Peyer's patch (tissue), 4 donors: Measurements from ENCODE around the gene TXNDC15. TPM values are rescaled to one million over a fixed set of nuclear protein-coding genes. Genes with fewer than 3 reads are reported as not detected.

Experiments used
- DNase-seq, 3 donors: peaks; one replicate each; pipeline ENCODE4 v3.0.0-alpha.2; 2017 to 2019
- H3K27ac ChIP-seq, 4 donors: fragments of 200-600 bp; sonication (generic); one replicate each; pipeline ENCODE4 v1.5.1; 2016 to 2019
- H3K27me3 ChIP-seq, 2 donors: fragments of 200-600 bp; sonication (generic); one replicate each; pipeline ENCODE4 v1.5.1; 2019
- H3K36me3 ChIP-seq, 3 donors: fragments of 200-600 bp; sonication (generic); one replicate each; pipeline ENCODE4 v1.5.1; 2016 to 2019
- H3K4me1 ChIP-seq, 4 donors: fragments of 200-600 bp; sonication (generic); one replicate each; pipeline ENCODE4 v1.5.1; 2016 to 2019
- H3K4me3 ChIP-seq, 4 donors: fragments of 200-600 bp; sonication (generic); 1 replicate in 3 of 4; 2 replicates in 1 of 4; pipeline ENCODE4 v1.5.1; 2016 to 2019; ENCODE audit warnings: mild to moderate bottlenecking in 1 of 4
- H3K9me3 ChIP-seq, 4 donors: fragments of 200-600 bp; sonication (generic); one replicate each; pipeline ENCODE4 v1.5.1; 2016 to 2019; ENCODE audit warnings: mild to moderate bottlenecking in 1 of 4
- POLR2A ChIP-seq, 2 donors: fragments of 450-650 bp; IDR thresholded peaks; one replicate each; pipeline ENCODE4 v1.5.1; 2017; ENCODE audit warnings: antibody characterized with exemption in 2 of 2, mild to moderate bottlenecking in 2 of 2, moderate library complexity in 2 of 2
- total RNA-seq, 4 donors: library from RNA; depleted of rRNA; stranded (reverse); fragments of >200 nt; gene quantifications; one replicate each; pipeline ENCODE4 v1.1.0, GENCODE V29; 2016
- TF ChIP-seq, protein P1 (sequence below), 6 experiments: fragments of 450-650 bp in 4 of 6; fragments of 200-600 bp in 2 of 6; sonication (generic) in 1 of 6; IDR thresholded peaks; one replicate each; pipeline ENCODE4 v1.5.1; 2017 to 2019; ENCODE audit warnings: antibody characterized with exemption in 6 of 6, mild to moderate bottlenecking in 3 of 6, moderate library complexity in 1 of 6

Gene TXNDC15
- total RNA-seq, 4 donors from 2014 or later, result 34.3 to 81.7 (median 39.9) TPM

DNA sequence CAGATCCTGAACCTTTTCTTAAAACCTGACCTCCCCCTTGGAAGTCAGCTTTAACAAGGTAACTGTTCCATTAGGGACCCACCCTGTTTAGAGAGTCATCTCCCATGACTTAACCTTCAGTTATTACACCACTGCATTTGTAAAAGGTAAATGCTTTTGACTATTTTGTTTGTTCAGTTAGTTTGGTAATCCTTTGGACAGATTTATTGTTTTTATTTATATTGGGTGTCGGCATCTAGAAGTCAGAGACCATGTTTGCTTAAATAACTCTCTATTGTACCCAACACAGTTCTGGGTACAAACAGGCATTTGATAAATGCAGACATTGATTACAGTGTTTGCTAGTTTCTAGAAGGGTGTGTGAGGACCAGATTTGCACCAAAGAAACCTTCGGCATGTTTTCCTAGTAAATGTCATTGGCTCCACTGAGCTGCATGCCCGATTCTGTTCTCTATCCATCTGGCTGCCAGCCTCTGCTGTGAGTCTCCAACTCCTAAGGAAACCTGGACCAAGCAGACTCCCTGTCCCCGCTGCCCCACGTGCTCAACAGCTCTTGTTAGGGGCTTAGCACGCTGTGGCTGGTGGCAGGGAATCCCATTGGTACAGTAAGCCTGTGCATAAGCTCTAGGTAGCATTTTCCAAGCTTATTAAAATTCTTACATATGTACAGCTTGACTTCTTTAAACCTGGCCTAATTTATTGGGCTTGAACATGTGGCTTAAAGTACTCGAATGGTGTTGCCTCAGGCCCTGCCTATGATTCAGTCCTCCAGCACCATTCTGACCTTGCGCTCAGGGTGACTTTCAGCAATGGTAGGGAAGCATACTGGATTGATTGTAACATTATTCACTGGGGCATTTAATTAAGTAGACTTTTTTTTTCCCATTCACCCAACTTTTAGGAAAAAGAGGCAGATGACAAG, 37.4 kb downstream of the TXNDC15 start:
- H3K4me1 ChIP-seq, result no peaks in the 10 kb centered on the region
- TF ChIP-seq, protein P1, sequence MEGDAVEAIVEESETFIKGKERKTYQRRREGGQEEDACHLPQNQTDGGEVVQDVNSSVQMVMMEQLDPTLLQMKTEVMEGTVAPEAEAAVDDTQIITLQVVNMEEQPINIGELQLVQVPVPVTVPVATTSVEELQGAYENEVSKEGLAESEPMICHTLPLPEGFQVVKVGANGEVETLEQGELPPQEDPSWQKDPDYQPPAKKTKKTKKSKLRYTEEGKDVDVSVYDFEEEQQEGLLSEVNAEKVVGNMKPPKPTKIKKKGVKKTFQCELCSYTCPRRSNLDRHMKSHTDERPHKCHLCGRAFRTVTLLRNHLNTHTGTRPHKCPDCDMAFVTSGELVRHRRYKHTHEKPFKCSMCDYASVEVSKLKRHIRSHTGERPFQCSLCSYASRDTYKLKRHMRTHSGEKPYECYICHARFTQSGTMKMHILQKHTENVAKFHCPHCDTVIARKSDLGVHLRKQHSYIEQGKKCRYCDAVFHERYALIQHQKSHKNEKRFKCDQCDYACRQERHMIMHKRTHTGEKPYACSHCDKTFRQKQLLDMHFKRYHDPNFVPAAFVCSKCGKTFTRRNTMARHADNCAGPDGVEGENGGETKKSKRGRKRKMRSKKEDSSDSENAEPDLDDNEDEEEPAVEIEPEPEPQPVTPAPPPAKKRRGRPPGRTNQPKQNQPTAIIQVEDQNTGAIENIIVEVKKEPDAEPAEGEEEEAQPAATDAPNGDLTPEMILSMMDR (IDR thresholded peaks at IDR 0.05), result no peak
- TF ChIP-seq POLR2A (IDR thresholded peaks at IDR 0.05), result no peak
- peaks cover 0 to 47% (median 0%) of the 10 kb centered on the region in 3 donors for H3K36me3 ChIP-seq
- no peaks in the 10 kb centered on the region for H3K27me3 ChIP-seq
- H3K9me3 ChIP-seq, result no peaks in the 10 kb centered on the region
- H3K27ac ChIP-seq, result no peak overlapping the region
- H3K4me3 ChIP-seq, result no peak overlapping the region
- no peak for DNase-seq

GRCh38 chr5:134913254-134913653, 39.1 kb downstream of the TXNDC15 start:
- Histone ChIP-seq H3K4me1 (peaks cover 0 to 6% (median 0%) of the 10 kb centered on the region in 4 donors), H3K36me3 (peaks cover 0 to 47% (median 0%) of the 10 kb centered on the region in 3 donors), H3K27me3 (no peaks in the 10 kb centered on the region), H3K27ac (no peak overlapping the region), H3K9me3 (no peaks in the 10 kb centered on the region), H3K4me3 (no peak overlapping the region)
- TF ChIP-seq, protein P1 (IDR thresholded peaks at IDR 0.05), result no peak
- no peak for TF ChIP-seq POLR2A (IDR thresholded peaks at IDR 0.05)
- DNase-seq, result no peak

GRCh38 chr5:134913795-134914194, 39.6 kb downstream of the TXNDC15 start:
- Histone ChIP-seq H3K4me1 (peaks cover 0 to 6% (median 0%) of the 10 kb centered on the region in 4 donors), H3K27ac (no peak overlapping the region)
- TF ChIP-seq, protein P1 (IDR thresholded peaks at IDR 0.05), result no peak
- TF ChIP-seq POLR2A (IDR thresholded peaks at IDR 0.05), result no peak

GRCh38 chr5:134917070-134917815, 43.1 kb downstream of the TXNDC15 start:
- Histone ChIP-seq H3K36me3 (peaks cover 0 to 40% (median 0%) of the 10 kb centered on the region in 3 donors), H3K4me3 (no peak overlapping the region), H3K27ac (no peak overlapping the region), H3K9me3 (no peaks in the 10 kb centered on the region), H3K27me3 (no peaks in the 10 kb centered on the region), H3K4me1 (peaks cover 0 to 6% (median 0%) of the 10 kb centered on the region in 4 donors)
- no peak for DNase-seq
- TF ChIP-seq, protein P1 (IDR thresholded peaks at IDR 0.05), result peak in 3 of 6 experiments; percentile 16 to 38 (median 26)
- TF ChIP-seq POLR2A (IDR thresholded peaks at IDR 0.05), result no peak

More at GRCh38 chr5:134913795-134914194, 39.6 kb downstream of the TXNDC15 start:
- DNase-seq, result no peak
- Histone ChIP-seq H3K27me3 (no peaks in the 10 kb centered on the region), H3K4me3 (no peak overlapping the region), H3K36me3 (peaks cover 0 to 47% (median 0%) of the 10 kb centered on the region in 3 donors), H3K9me3 (no peaks in the 10 kb centered on the region)

GRCh38 chr5:134918861-134919260, 44.7 kb downstream of the TXNDC15 start:
- Histone ChIP-seq H3K27me3 (no peaks in the 10 kb centered on the region), H3K27ac (no peak overlapping the region), H3K4me3 (no peak overlapping the region), H3K9me3 (no peaks in the 10 kb centered on the region), H3K36me3 (peaks cover 0 to 33% (median 0%) of the 10 kb centered on the region in 3 donors), H3K4me1 (peaks cover 0 to 6% (median 0%) of the 10 kb centered on the region in 4 donors)
- TF ChIP-seq, protein P1 (IDR thresholded peaks at IDR 0.05), result no peak
- no peak for TF ChIP-seq POLR2A (IDR thresholded peaks at IDR 0.05)
- DNase-seq, result no peak
